ENCODE results near the gene MTCL1. TPM values are rescaled to one million over a fixed set of nuclear protein-coding genes. Genes with fewer than 3 reads are reported as not detected.

Gene MTCL1
- total RNA-seq, 3 donors from 2014 or later (not counting 1 experiment from before 2014, with no cell fraction given), result 0.38 to 1.5 (median 0.43) TPM

- ATAC-seq (no peak), DNase-seq (no peak)
- no peaks in the 10 kb centered on the region for H3K9me3 Mint-ChIP-seq
- Histone ChIP-seq H3K27me3 (ENCODE audit: control insufficient read depth, insufficient read depth, low read length) (no peaks in the 10 kb centered on the region), H3K36me3 (ENCODE audit: control insufficient read depth, insufficient read depth, low read length) (no peaks in the 10 kb centered on the region), H3K4me1 (ENCODE audit: control insufficient read depth, insufficient read depth, low read length) (no peaks in the 10 kb centered on the region), H3K9me3 (ENCODE audit: control insufficient read depth, insufficient read depth, low read length) (no peaks in the 10 kb centered on the region), H3K4me3 (ENCODE audit: low read length) (no peak overlapping the region), H3K27ac (ENCODE audit: low read length) (no peak overlapping the region)
- TF ChIP-seq CTCF (IDR thresholded peaks at IDR 0.05), result no peak
- WGBS (ENCODE audit: insufficient coverage), result 88% methylated on average over 4 of the region's 4 CpGs
- H3K27me3 Mint-ChIP-seq (ENCODE audit: low read depth in 2 of 2), result peaks cover 5 to 9% of the 10 kb centered on the region in 2 donors
- H3K4me1 Mint-ChIP-seq, result no peaks in the 10 kb centered on the region
- intact Hi-C loops (cut with micrococcal nuclease), result no loop called here
- no peaks in the 10 kb centered on the region for H3K36me3 Mint-ChIP-seq
- H3K4me3 Mint-ChIP-seq, result no peak overlapping the region
- H3K27ac Mint-ChIP-seq, result no peak overlapping the region
Observed at GRCh38 chr18:8841781-8842485, 136.6 kb downstream of the MTCL1 start.

- 64% methylated on average over 5 of the region's 5 CpGs for WGBS (ENCODE audit: insufficient coverage)
- intact Hi-C loops (cut with micrococcal nuclease), result no loop called here
Observed at GRCh38 chr18:8842506-8842905, 137.2 kb downstream of the MTCL1 start.

DNA sequence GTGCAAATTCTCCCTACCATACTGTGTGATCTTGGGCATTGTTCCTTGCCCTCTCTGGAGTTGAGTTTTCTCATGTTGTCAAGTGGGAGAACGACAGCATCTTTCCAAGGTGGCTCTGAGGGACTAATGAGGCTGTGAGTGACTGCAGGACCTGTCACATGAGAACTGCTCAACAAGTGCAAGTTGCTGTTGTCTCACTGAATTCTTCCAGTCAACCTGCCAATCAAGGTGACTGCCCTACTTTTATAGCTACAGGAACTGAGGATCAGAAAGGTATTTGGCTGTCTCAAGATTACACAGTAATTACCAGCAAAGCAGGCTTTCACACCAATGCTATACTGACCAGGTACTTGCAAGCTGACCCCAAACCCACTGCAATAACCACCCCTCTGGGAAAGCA, 137.6 kb downstream of the MTCL1 start:
- TF ChIP-seq CTCF (IDR thresholded peaks at IDR 0.05), result no peak
- intact Hi-C loops (cut with micrococcal nuclease), result no loop called here
- 42% methylated on average over 1 of the region's 1 CpG for WGBS (ENCODE audit: insufficient coverage)
- ATAC-seq (no peak), DNase-seq (no peak)
- Histone ChIP-seq H3K27me3 (ENCODE audit: control insufficient read depth, insufficient read depth, low read length) (no peaks in the 10 kb centered on the region), H3K27ac (ENCODE audit: low read length) (no peak overlapping the region), H3K4me1 (ENCODE audit: control insufficient read depth, insufficient read depth, low read length) (no peaks in the 10 kb centered on the region), H3K36me3 (ENCODE audit: control insufficient read depth, insufficient read depth, low read length) (no peaks in the 10 kb centered on the region), H3K4me3 (ENCODE audit: low read length) (no peak overlapping the region), H3K9me3 (ENCODE audit: control insufficient read depth, insufficient read depth, low read length) (no peaks in the 10 kb centered on the region)
- Mint-ChIP-seq H3K4me3 (no peak overlapping the region), H3K4me1 (no peaks in the 10 kb centered on the region), H3K36me3 (no peaks in the 10 kb centered on the region), H3K27ac (no peak overlapping the region), H3K9me3 (no peaks in the 10 kb centered on the region), H3K27me3 (ENCODE audit: low read depth in 2 of 2) (peaks cover 9% of the 10 kb centered on the region in 2 donors)

More at GRCh38 chr18:8842506-8842905, 137.2 kb downstream of the MTCL1 start:
- no peaks in the 10 kb centered on the region for H3K9me3 ChIP-seq (ENCODE audit: control insufficient read depth, insufficient read depth, low read length)
- no peaks in the 10 kb centered on the region for H3K4me1 Mint-ChIP-seq
- H3K36me3 ChIP-seq (ENCODE audit: control insufficient read depth, insufficient read depth, low read length), result no peaks in the 10 kb centered on the region
- H3K27me3 Mint-ChIP-seq (ENCODE audit: low read depth in 2 of 2), result peaks cover 9% of the 10 kb centered on the region in 2 donors
- no peak overlapping the region for H3K27ac ChIP-seq (ENCODE audit: low read length)
- no peaks in the 10 kb centered on the region for H3K27me3 ChIP-seq (ENCODE audit: control insufficient read depth, insufficient read depth, low read length)
- no peaks in the 10 kb centered on the region for H3K4me1 ChIP-seq (ENCODE audit: control insufficient read depth, insufficient read depth, low read length)
- no peak overlapping the region for H3K4me3 Mint-ChIP-seq
- no peak overlapping the region for H3K27ac Mint-ChIP-seq
- H3K36me3 Mint-ChIP-seq, result no peaks in the 10 kb centered on the region
- DNase-seq, result no peak
- H3K4me3 ChIP-seq (ENCODE audit: low read length), result no peak overlapping the region
- no peaks in the 10 kb centered on the region for H3K9me3 Mint-ChIP-seq
- TF ChIP-seq CTCF (IDR thresholded peaks at IDR 0.05), result no peak
- no peak for ATAC-seq

- Mint-ChIP-seq H3K27ac (no peak overlapping the region), H3K4me1 (no peaks in the 10 kb centered on the region), H3K36me3 (no peaks in the 10 kb centered on the region), H3K9me3 (no peaks in the 10 kb centered on the region), H3K27me3 (ENCODE audit: low read depth in 2 of 2) (peaks cover 8 to 18% of the 10 kb centered on the region in 2 donors), H3K4me3 (no peak overlapping the region)
- ATAC-seq (no peak), DNase-seq (peak in 1 of 2 donors; percentile 4)
- H3K9me3 ChIP-seq (ENCODE audit: control insufficient read depth, insufficient read depth, low read length), result no peaks in the 10 kb centered on the region
- H3K36me3 ChIP-seq (ENCODE audit: control insufficient read depth, insufficient read depth, low read length), result no peaks in the 10 kb centered on the region
- intact Hi-C loops (cut with micrococcal nuclease), result no loop called here
- WGBS (ENCODE audit: insufficient coverage), result 77% methylated on average over 16 of the region's 16 CpGs
- no peaks in the 10 kb centered on the region for H3K27me3 ChIP-seq (ENCODE audit: control insufficient read depth, insufficient read depth, low read length)
- H3K4me3 ChIP-seq (ENCODE audit: low read length), result no peak overlapping the region
- H3K4me1 ChIP-seq (ENCODE audit: control insufficient read depth, insufficient read depth, low read length), result no peaks in the 10 kb centered on the region
- no peak overlapping the region for H3K27ac ChIP-seq (ENCODE audit: low read length)
- TF ChIP-seq CTCF (IDR thresholded peaks at IDR 0.05), result no peak
Observed at GRCh38 chr18:8844721-8845148, 139.4 kb downstream of the MTCL1 start.

Measured in natural killer cell (primary cell).